Erythroblast (primary cell): ENCODE data around the gene CD3E.
A peak's percentile ranks its signal among the peaks of the same experiment; 100 is the strongest.

Experiments used
- DNase-seq, 2 experiments: peaks; one replicate each; lab custom pipeline; 2025; lab: John Stamatoyannopoulos, UW
- GATA1 ChIP-seq: IDR thresholded peaks from 2 replicates; pipeline ENCODE4 v1.6.1; 2011; ENCODE audit warnings: low read depth, mild to moderate bottlenecking, control low read depth, low read length, moderate library complexity
- POLR2A ChIP-seq: IDR thresholded peaks from 2 replicates; pipeline ENCODE4 v1.6.1; 2011; ENCODE audit warnings: mild to moderate bottlenecking, low read length

CD3E gene

DNA sequence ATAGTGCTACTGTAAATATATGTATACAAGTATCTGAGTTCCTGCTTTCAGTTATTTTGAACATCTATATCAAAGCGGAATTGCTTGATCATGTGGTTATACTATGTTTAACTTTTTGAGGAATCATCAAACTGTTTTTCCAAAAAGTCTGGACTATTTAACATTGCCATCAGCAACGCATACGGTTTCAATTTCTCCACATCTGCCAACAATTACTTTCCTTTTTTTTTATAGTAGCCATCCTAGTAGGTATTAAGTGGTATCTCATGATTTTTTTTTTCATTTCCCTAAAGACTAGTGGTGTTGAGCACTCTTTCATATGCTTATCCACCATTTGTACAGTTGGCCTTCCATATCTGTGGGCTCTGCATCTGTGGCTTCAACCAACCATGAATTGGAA, 53.5 kb downstream of the CD3E start:
- TF ChIP-seq GATA1 (no peak), POLR2A (no peak)
- no peak for DNase-seq

DNA sequence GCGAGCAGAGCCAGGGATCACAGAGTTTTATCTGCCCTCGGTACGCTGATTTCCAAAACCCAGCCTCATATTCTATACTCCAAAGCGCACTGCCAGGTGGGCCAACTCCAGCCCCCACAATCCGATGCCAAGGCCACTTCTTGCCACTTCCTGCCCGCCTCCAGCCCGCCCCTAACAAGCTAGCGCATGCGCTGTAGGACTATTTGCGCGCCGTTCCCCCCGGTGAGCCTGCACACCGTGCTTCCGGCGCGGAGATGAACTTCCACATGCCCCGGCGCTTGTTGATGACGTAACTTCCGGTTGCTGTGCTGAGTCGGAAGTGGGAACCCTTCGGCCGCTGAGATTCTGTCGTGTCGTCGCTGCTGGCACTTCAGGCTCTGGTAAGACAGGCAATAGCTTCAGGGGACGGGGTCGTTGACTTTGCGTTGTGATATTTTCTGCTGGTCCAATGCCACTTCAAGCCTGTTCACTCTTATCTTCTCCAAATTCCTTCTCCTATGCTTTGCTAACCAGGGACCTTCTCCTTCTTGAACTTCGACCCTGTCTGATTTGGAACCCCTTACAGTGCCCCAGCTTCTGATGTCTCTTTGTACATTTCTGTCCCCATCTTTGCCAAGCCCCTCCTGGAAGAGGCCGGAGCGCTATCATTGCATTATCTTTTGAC, 54.9 kb downstream of the CD3E start, which contains the start of gene UBE4A:
Gene UBE4A, plus strand, starts transcription at position 306 of the 664 bp plus-strand sequence. CDS start 5,481 bp downstream, outside the sequence.
- DNase-seq: peak; percentile 98 to 99
- TF ChIP-seq POLR2A: peak; percentile 86
- no peak for TF ChIP-seq GATA1

DNA sequence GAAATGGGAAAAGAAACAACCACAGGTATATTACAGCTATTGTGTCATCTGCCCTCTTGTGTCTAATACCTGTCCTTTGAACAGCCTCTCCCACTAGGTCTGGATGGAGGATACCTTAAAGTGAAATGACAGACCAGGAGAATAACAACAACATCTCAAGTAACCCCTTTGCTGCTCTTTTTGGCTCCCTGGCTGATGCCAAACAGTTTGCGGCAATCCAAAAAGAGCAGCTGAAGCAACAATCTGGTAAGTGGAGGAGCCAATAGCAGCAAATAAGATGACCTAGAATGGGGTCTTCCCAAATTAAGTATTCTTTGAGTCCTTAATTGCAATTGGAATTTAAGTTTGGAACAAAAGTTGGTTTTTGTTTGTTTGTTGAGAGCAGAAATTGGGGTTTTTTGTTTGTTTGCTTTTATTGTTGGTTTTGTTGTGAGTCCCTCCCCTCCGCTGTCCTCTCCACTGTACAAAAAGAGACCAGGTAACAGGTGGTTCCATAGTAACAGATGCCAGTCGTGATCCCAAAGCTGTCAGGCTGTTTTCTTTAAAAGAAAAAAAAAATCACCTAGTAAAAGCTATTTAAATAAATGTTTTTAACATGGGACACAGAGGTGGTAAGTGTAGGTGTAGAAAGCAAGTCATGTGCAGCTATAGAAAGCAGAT, 60.6 kb downstream of the CD3E start:
- TF ChIP-seq GATA1 (no peak), POLR2A (no peak)
- DNase-seq: no peak
